ENCODE measurements around the gene HEATR5B.
A peak's percentile ranks its signal among the peaks of the same experiment; 100 is the strongest.
"Not testable (repeated sequence)": the region's sequence is repeated elsewhere in the genome, so short reads cannot be mapped to it uniquely, and the experiment has no call there.

HEATR5B gene

GRCh38 chr2:37000988-37001556 lies 83.1 kb downstream of the HEATR5B start:
- no peaks in the 10 kb centered on the region for H3K4me1 ChIP-seq (ENCODE audit: control insufficient read depth in 1 of 2, insufficient read depth in 2 of 2, low read length in 2 of 2)
- no peak overlapping the region for H2BK12ac ChIP-seq (ENCODE audit: low read length)
- H3K4me3 ChIP-seq (ENCODE audit: low read depth, low read length), result no peak overlapping the region
- no peak overlapping the region for H4K12ac ChIP-seq (ENCODE audit: low read depth, low read length)
- H3K9me3 ChIP-seq (ENCODE audit: insufficient read depth, low read depth, low read length), result no peaks in the 10 kb centered on the region
- H4K91ac ChIP-seq (ENCODE audit: low read depth, low read length), result no peak overlapping the region
- H3K18ac ChIP-seq (ENCODE audit: low read length), result no peak overlapping the region
- H4K8ac ChIP-seq (ENCODE audit: low read depth, low read length), result no peak overlapping the region
- H3K14ac ChIP-seq (ENCODE audit: low read length), result no peak overlapping the region
- H3K9ac ChIP-seq (ENCODE audit: low read length), result no peak overlapping the region
- no peak overlapping the region for H3K23ac ChIP-seq (ENCODE audit: low read length)
- no peak overlapping the region for H3K27ac ChIP-seq (ENCODE audit: low read depth, low read length)
- no peak overlapping the region for H2BK5ac ChIP-seq (ENCODE audit: low read depth, low read length, poor library complexity)
- no peak overlapping the region for H3K4ac ChIP-seq (ENCODE audit: low read depth, low read length)
- no peak overlapping the region for H3K4me2 ChIP-seq (ENCODE audit: low read length)
- no peak for DNase-seq
- no CpG with 5 or more reads among the region's 2 CpGs for WGBS (ENCODE audit: extremely low coverage, insufficient coverage, insufficient read length)
- H2AFZ ChIP-seq (ENCODE audit: insufficient read depth, low read length, poor library complexity), result no peak overlapping the region
- peaks cover 9 to 26% of the 10 kb centered on the region in 2 experiments for H3K36me3 ChIP-seq (ENCODE audit: control insufficient read depth in 1 of 2, insufficient read depth in 2 of 2, low read length in 2 of 2)
- no peaks in the 10 kb centered on the region for H3K79me1 ChIP-seq (ENCODE audit: low read length)
- no peak overlapping the region for H2BK120ac ChIP-seq (ENCODE audit: insufficient read depth, low read length, poor library complexity)
- no peaks in the 10 kb centered on the region for H3K27me3 ChIP-seq (ENCODE audit: insufficient read depth, low read length)
- no peak overlapping the region for H2AK5ac ChIP-seq (ENCODE audit: low read length)
- H3K79me2 ChIP-seq (ENCODE audit: control insufficient read depth, insufficient read depth, low read length, poor library complexity), result no peaks in the 10 kb centered on the region

- Histone ChIP-seq H4K8ac (ENCODE audit: low read depth, low read length) (no peak overlapping the region), H3K14ac (ENCODE audit: low read length) (no peak overlapping the region), H3K23ac (ENCODE audit: low read length) (no peak overlapping the region), H3K4ac (ENCODE audit: low read depth, low read length) (no peak overlapping the region), H3K18ac (ENCODE audit: low read length) (no peak overlapping the region), H3K36me3 (ENCODE audit: control insufficient read depth in 1 of 2, insufficient read depth in 2 of 2, low read length in 2 of 2) (peaks cover 9 to 25% of the 10 kb centered on the region in 2 experiments), H2BK120ac (ENCODE audit: insufficient read depth, low read length, poor library complexity) (no peak overlapping the region), H2BK12ac (ENCODE audit: low read length) (no peak overlapping the region), H2AK5ac (ENCODE audit: low read length) (no peak overlapping the region), H2AFZ (ENCODE audit: insufficient read depth, low read length, poor library complexity) (no peak overlapping the region), H3K9me3 (ENCODE audit: insufficient read depth, low read depth, low read length) (no peaks in the 10 kb centered on the region), H3K27me3 (ENCODE audit: insufficient read depth, low read length) (no peaks in the 10 kb centered on the region), H3K27ac (ENCODE audit: low read depth, low read length) (no peak overlapping the region), H3K4me3 (ENCODE audit: low read depth, low read length) (no peak overlapping the region), H3K79me1 (ENCODE audit: low read length) (no peaks in the 10 kb centered on the region), H4K91ac (ENCODE audit: low read depth, low read length) (no peak overlapping the region), H3K4me1 (ENCODE audit: control insufficient read depth in 1 of 2, insufficient read depth in 2 of 2, low read length in 2 of 2) (no peaks in the 10 kb centered on the region), H3K9ac (ENCODE audit: low read length) (no peak overlapping the region), H3K4me2 (ENCODE audit: low read length) (no peak overlapping the region), H3K79me2 (ENCODE audit: control insufficient read depth, insufficient read depth, low read length, poor library complexity) (no peaks in the 10 kb centered on the region), H4K12ac (ENCODE audit: low read depth, low read length) (no peak overlapping the region), H2BK5ac (ENCODE audit: low read depth, low read length, poor library complexity) (no peak overlapping the region)
- WGBS (ENCODE audit: extremely low coverage, insufficient coverage, insufficient read length), result no CpG with 5 or more reads among the region's 6 CpGs
- no peak for DNase-seq
Observed at GRCh38 chr2:37000318-37000717, 83.9 kb downstream of the HEATR5B start.

- H3K4me1 ChIP-seq (ENCODE audit: control insufficient read depth in 1 of 2, insufficient read depth in 2 of 2, low read length in 2 of 2); DNase-seq; H3K23ac ChIP-seq (ENCODE audit: low read length); H3K9me3 ChIP-seq (ENCODE audit: insufficient read depth, low read depth, low read length); H3K4me3 ChIP-seq (ENCODE audit: low read depth, low read length); H3K79me1 ChIP-seq (ENCODE audit: low read length); H3K27ac ChIP-seq (ENCODE audit: low read depth, low read length); H4K8ac ChIP-seq (ENCODE audit: low read depth, low read length); H4K91ac ChIP-seq (ENCODE audit: low read depth, low read length); H2BK5ac ChIP-seq (ENCODE audit: low read depth, low read length, poor library complexity); H2BK120ac ChIP-seq (ENCODE audit: insufficient read depth, low read length, poor library complexity); H2BK12ac ChIP-seq (ENCODE audit: low read length); H2AK5ac ChIP-seq (ENCODE audit: low read length); H3K14ac ChIP-seq (ENCODE audit: low read length); H3K4me2 ChIP-seq (ENCODE audit: low read length); H3K79me2 ChIP-seq (ENCODE audit: control insufficient read depth, insufficient read depth, low read length, poor library complexity); H3K4ac ChIP-seq (ENCODE audit: low read depth, low read length); H3K18ac ChIP-seq (ENCODE audit: low read length); H3K9ac ChIP-seq (ENCODE audit: low read length); H2AFZ ChIP-seq (ENCODE audit: insufficient read depth, low read length, poor library complexity); H3K27me3 ChIP-seq (ENCODE audit: insufficient read depth, low read length): not testable (repeated sequence)
- peaks cover 9 to 21% of the 10 kb centered on the region in 2 experiments for H3K36me3 ChIP-seq (ENCODE audit: control insufficient read depth in 1 of 2, insufficient read depth in 2 of 2, low read length in 2 of 2)
- H4K12ac ChIP-seq (ENCODE audit: low read depth, low read length), result peak overlapping the region; percentile 54
- WGBS (ENCODE audit: extremely low coverage, insufficient coverage, insufficient read length), result no CpG with 5 or more reads among the region's 9 CpGs
Observed at GRCh38 chr2:36999416-36999815, 84.8 kb downstream of the HEATR5B start.

- no peak overlapping the region for H2AFZ ChIP-seq (ENCODE audit: insufficient read depth, low read length, poor library complexity)
- H2BK120ac ChIP-seq (ENCODE audit: insufficient read depth, low read length, poor library complexity), result no peak overlapping the region
- H4K91ac ChIP-seq (ENCODE audit: low read depth, low read length), result no peak overlapping the region
- H3K9ac ChIP-seq (ENCODE audit: low read length), result no peak overlapping the region
- H3K4me2 ChIP-seq (ENCODE audit: low read length), result no peak overlapping the region
- no CpG with 5 or more reads among the region's 6 CpGs for WGBS (ENCODE audit: extremely low coverage, insufficient coverage, insufficient read length)
- no peaks in the 10 kb centered on the region for H3K4me1 ChIP-seq (ENCODE audit: control insufficient read depth in 1 of 2, insufficient read depth in 2 of 2, low read length in 2 of 2)
- no peak overlapping the region for H2BK5ac ChIP-seq (ENCODE audit: low read depth, low read length, poor library complexity)
- H4K12ac ChIP-seq (ENCODE audit: low read depth, low read length), result no peak overlapping the region
- H3K79me2 ChIP-seq (ENCODE audit: control insufficient read depth, insufficient read depth, low read length, poor library complexity), result no peaks in the 10 kb centered on the region
- no peaks in the 10 kb centered on the region for H3K79me1 ChIP-seq (ENCODE audit: low read length)
- H3K18ac ChIP-seq (ENCODE audit: low read length), result no peak overlapping the region
- H3K36me3 ChIP-seq (ENCODE audit: control insufficient read depth in 1 of 2, insufficient read depth in 2 of 2, low read length in 2 of 2), result peaks cover 1 to 3% of the 10 kb centered on the region in 2 experiments
- no peaks in the 10 kb centered on the region for H3K27me3 ChIP-seq (ENCODE audit: insufficient read depth, low read length)
- no peak overlapping the region for H3K27ac ChIP-seq (ENCODE audit: low read depth, low read length)
- no peak overlapping the region for H3K4me3 ChIP-seq (ENCODE audit: low read depth, low read length)
- no peak overlapping the region for H3K14ac ChIP-seq (ENCODE audit: low read length)
- H3K4ac ChIP-seq (ENCODE audit: low read depth, low read length), result no peak overlapping the region
- DNase-seq, result no peak
- H3K23ac ChIP-seq (ENCODE audit: low read length), result no peak overlapping the region
- H2AK5ac ChIP-seq (ENCODE audit: low read length), result no peak overlapping the region
- no peaks in the 10 kb centered on the region for H3K9me3 ChIP-seq (ENCODE audit: insufficient read depth, low read depth, low read length)
- H4K8ac ChIP-seq (ENCODE audit: low read depth, low read length), result no peak overlapping the region
- no peak overlapping the region for H2BK12ac ChIP-seq (ENCODE audit: low read length)
Observed at GRCh38 chr2:36993841-36994620, 90.1 kb downstream of the HEATR5B start.
